ENCODE measurements around the gene AFDN. TPM values are rescaled to one million over a fixed set of nuclear protein-coding genes. Genes with fewer than 3 reads are reported as not detected.

The AFDN gene
- total and polyA plus RNA-seq, 2 of the 8 experiments (the other 6 are each of a cell fraction or from before 2014, with no cell fraction given): 53.4 to 192 TPM

DNA sequence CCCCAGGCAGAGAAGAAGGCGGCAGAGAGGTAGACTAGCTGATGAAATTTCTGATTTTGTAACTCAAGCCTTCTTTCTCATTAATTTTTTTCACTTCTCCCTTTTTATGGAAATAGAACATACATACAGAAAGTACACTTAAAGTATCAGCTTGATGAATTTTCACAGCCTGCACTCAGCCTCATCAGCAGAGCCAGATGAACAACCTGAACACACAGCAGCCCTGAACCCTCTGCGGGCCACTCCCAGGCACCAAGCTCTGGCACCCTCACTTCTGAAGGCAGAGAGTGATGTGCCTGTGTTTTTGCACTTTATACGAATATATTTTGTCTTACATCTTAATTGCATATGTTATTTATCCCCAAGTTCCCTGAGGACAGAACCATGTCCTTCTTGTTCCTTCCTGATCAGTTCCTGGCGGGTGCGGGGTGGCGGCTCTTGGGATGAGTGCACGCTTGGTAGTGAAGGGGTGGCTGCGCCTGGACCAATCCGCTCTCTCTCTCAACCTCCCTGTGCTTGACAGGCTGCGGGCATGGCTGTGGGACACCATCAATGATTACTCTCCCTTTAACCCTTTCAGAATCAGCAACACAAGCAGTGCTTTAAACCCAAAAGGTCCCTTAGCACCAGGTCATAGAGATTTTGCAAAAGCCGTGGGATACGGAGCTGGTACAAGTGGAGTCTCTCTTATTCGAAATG is 34.8 kb upstream of the AFDN start:
- peaks cover 7% of the 10 kb centered on the region; the same call in 1 of the 2 replicates for H3K23me2 ChIP-seq (ENCODE audit: low read depth, low read length)
- no peaks in the 10 kb centered on the region for H3K9me3 ChIP-seq (ENCODE audit: insufficient read depth in 2 of 2, low read depth in 1 of 2, low read length in 1 of 2)
- no peak overlapping the region for H2AK5ac ChIP-seq (ENCODE audit: low read depth, low read length)
- no peak overlapping the region for H3K23ac ChIP-seq (ENCODE audit: insufficient read length)
- H3K79me1 ChIP-seq (ENCODE audit: low read depth, low read length): no peaks in the 10 kb centered on the region
- H2AFZ ChIP-seq (ENCODE audit: low read length): no peak overlapping the region
- no peak overlapping the region for H4K91ac ChIP-seq (replicated peaks; ENCODE audit: insufficient read length, low read length)
- no peaks in the 10 kb centered on the region for H3K36me3 ChIP-seq (ENCODE audit: control insufficient read depth in 2 of 4, insufficient read depth in 4 of 4, low read length in 3 of 4)
- H3K9ac ChIP-seq (replicated peaks in 1 of 4; ENCODE audit: extremely low read depth in 1 of 4, low read depth in 3 of 4, low read length in 3 of 4): no peak overlapping the region
- no peak overlapping the region for H3K27ac ChIP-seq (ENCODE audit: low read depth, low read length)
- H3K4ac ChIP-seq (replicated peaks; ENCODE audit: insufficient read length, low read depth, low read length): no peak overlapping the region
- no peak overlapping the region for H3K56ac ChIP-seq (replicated peaks; ENCODE audit: insufficient read length, low read depth, low read length)
- POLR2A ChIA-PET (ENCODE audit: partially characterized antibody): interaction anchor here (0.8 to 1.6 kb wide), 2 partner anchors 14 to 15 kb away, joined by 3 to 4 read pairs; no protein-coding TSS in a partner anchor
- H4K8ac ChIP-seq (ENCODE audit: extremely low read depth, insufficient read depth, low read length): no peak overlapping the region
- no peak overlapping the region for H2BK20ac ChIP-seq (ENCODE audit: low read length)
- H3K18ac ChIP-seq (ENCODE audit: extremely low read depth, low read length): no peak overlapping the region
- H2BK120ac ChIP-seq (replicated peaks; ENCODE audit: low read depth, low read length): no peak overlapping the region
- no peaks in the 10 kb centered on the region for H4K20me1 ChIP-seq (replicated peaks in 1 of 2; ENCODE audit: control insufficient read depth in 1 of 2, insufficient read depth in 2 of 2, low read length in 2 of 2)
- peak in 1 of 2 experiments; percentile 41 for DNase-seq (ENCODE audit: low read depth in 1 of 2, low spot score in 2 of 2)
- CTCF ChIA-PET (ENCODE audit: partially characterized antibody): interaction anchor here (0.6 to 1.1 kb wide), 2 partner anchors 176 to 505 kb away, joined by 3 read pairs; no protein-coding TSS in a partner anchor
- 75% methylated on average over 12 of the region's 13 CpGs; no CpG with 5 or more reads in 1 of the 2 experiments for WGBS, 2 experiments (ENCODE audit: extremely low coverage in 1 of 2, insufficient coverage in 1 of 2, insufficient read length in 1 of 2, insufficient replicate concordance in 2 of 2, low coverage in 1 of 2, low lambda C conversion rate in 2 of 2, missing lambda C conversion rate in 1 of 2)
- H3K14ac ChIP-seq (ENCODE audit: insufficient read length): no peak overlapping the region
- FAIRE-seq: no peak
- H3K4me3 ChIP-seq (ENCODE audit: extremely low read depth in 1 of 4, insufficient read depth in 2 of 4, low read depth in 3 of 4, low read length in 4 of 4): no peak overlapping the region
- H2BK15ac ChIP-seq (ENCODE audit: low read length): no peak overlapping the region
- no peak overlapping the region for H2BK12ac ChIP-seq (ENCODE audit: low read depth, low read length)
- peaks cover 0 to 6% (median 1%) of the 10 kb centered on the region in 4 experiments; a peak in 4 of 7 replicates for H3K4me1 ChIP-seq (replicated peaks in 1 of 4; ENCODE audit: control insufficient read depth in 3 of 4, insufficient read depth in 4 of 4, low read length in 3 of 4)
- H3K79me2 ChIP-seq (ENCODE audit: control insufficient read depth in 1 of 2, insufficient read depth in 2 of 2, low read length in 2 of 2): no peaks in the 10 kb centered on the region
- no peak overlapping the region for H4K5ac ChIP-seq (ENCODE audit: insufficient read length, low read depth, low read length)
- H3K27me3 ChIP-seq (replicated peaks in 1 of 4; ENCODE audit: control insufficient read depth in 3 of 4, extremely low read depth in 1 of 4, insufficient read depth in 3 of 4, low read length in 3 of 4): no peaks in the 10 kb centered on the region; a peak in 1 of 7 replicates
- no peak overlapping the region for H3K4me2 ChIP-seq (ENCODE audit: insufficient read depth in 1 of 2, low read depth in 2 of 2, low read length in 2 of 2)
- no peak overlapping the region for H2BK5ac ChIP-seq (ENCODE audit: low read depth, low read length)

Measured in H1 (cell line).